HCT116 (cell line): ENCODE measurements around the gene ASB7. TPM values are rescaled to one million over a fixed set of nuclear protein-coding genes. Genes with fewer than 3 reads are reported as not detected.

ENCODE experiments used
- ATAC-seq: fragments of 200-7000 bp; cut with Tn5 transposase; 2 replicates; pipeline ENCODE4 v1.9.1; 2020; ENCODE audit warnings: mild to moderate bottlenecking, moderate library complexity
- BruUV-seq: library from RNA; stranded (reverse); fragments of 400-500 nt; replicated peaks from 2 replicates; lab custom pipeline; 2021; lab: Mats Ljungman, UMichigan
- CTCF ChIA-PET: fragments of 300-600 bp; sonication (Branson Sonifier 250); formaldehyde crosslinking; loops from one replicate; lab custom pipeline; 2021; ENCODE audit warnings: antibody characterized with exemption; lab: Charles Lee
- POLR2A ChIA-PET: fragments of 300-600, 350-600 bp; sonication (Branson Sonifier 250); formaldehyde crosslinking; loops from one replicate; lab custom pipeline; 2021; ENCODE audit warnings: antibody characterized with exemption; lab: Charles Lee
- RAD21 ChIA-PET, 2 experiments: fragments of 300-600 bp; sonication (Branson Sonifier 250); formaldehyde crosslinking; loops; one replicate each; lab custom pipeline; 2023; ENCODE audit warnings: low total read pairs in 2 of 2; ENCODE audit not compliant: uncharacterized antibody in 2 of 2, unreplicated experiment in 2 of 2, low non-redundant PET in 1 of 2; lab: Charles Lee
- DNase-seq: peaks from one replicate; pipeline ENCODE4 v3.0.0-alpha.2; 2010; ENCODE audit warnings: low read depth, low spot score
- H2AFZ ChIP-seq: fragments of 200-600 bp; shearing (Covaris generic), sonication (generic); 2 replicates; pipeline ENCODE4 v1.6.1; 2017; ENCODE audit warnings: low read depth, mixed run types, mixed read lengths, antibody characterized with exemption, low read length; ENCODE audit not compliant: poor library complexity, severe bottlenecking
- H3K27ac ChIP-seq: 2 replicates; pipeline ENCODE4 v1.5.1; 2012; ENCODE audit warnings: low read depth, low read length
- H3K27me3 ChIP-seq: fragments of 200-600 bp; sonication (generic); 2 replicates; pipeline ENCODE4 v1.6.1; 2016; ENCODE audit warnings: mixed run types, low read length, mixed read lengths; ENCODE audit not compliant: insufficient read depth
- H3K36me3 ChIP-seq, 2 experiments: fragments of 200-500 bp in 1 of 2; fragments of 200-600 bp in 1 of 2; sonication (Bioruptor generic) in 1 of 2; sonication (generic) in 1 of 2; 2 replicates each; pipeline versions ENCODE4 v1.5.1 to v1.6.1; 2014 to 2016; ENCODE audit warnings: low read length in 2 of 2, inconsistent platforms in 1 of 2, mixed read lengths in 1 of 2, mixed run types in 1 of 2; ENCODE audit not compliant: insufficient read depth in 2 of 2, control insufficient read depth in 1 of 2
- H3K4me1 ChIP-seq, 2 experiments: fragments of 200-600 bp in 1 of 2; sonication (generic) in 1 of 2; 2 replicates each; pipeline versions ENCODE4 v1.5.1 to v1.6.1; 2012 to 2017; ENCODE audit warnings: low read length in 2 of 2, inconsistent platforms in 1 of 2, mild to moderate bottlenecking in 1 of 2, mixed read lengths in 1 of 2, mixed run types in 1 of 2, moderate library complexity in 1 of 2; ENCODE audit not compliant: insufficient read depth in 2 of 2, control insufficient read depth in 1 of 2
- H3K4me2 ChIP-seq: fragments of 200-600 bp; sonication (generic); 2 replicates; pipeline ENCODE4 v1.6.1; 2017; ENCODE audit warnings: mixed run types, low read length, mixed read lengths
- H3K4me3 ChIP-seq, 2 experiments: fragments of 200-600 bp in 1 of 2; sonication (generic) in 1 of 2; replicated peaks in 1 of 2; 2 replicates each; pipeline ENCODE4 v1.5.1; 2011 to 2016; ENCODE audit warnings: low read length in 2 of 2, control low read depth in 1 of 2, low read depth in 1 of 2, mild to moderate bottlenecking in 1 of 2, mixed read lengths in 1 of 2, mixed run types in 1 of 2
- H3K79me2 ChIP-seq: fragments of 200-600 bp; sonication (generic); 2 replicates; pipeline ENCODE4 v1.6.1; 2017; ENCODE audit warnings: mild to moderate bottlenecking, mixed run types, low read length, moderate library complexity, mixed read lengths; ENCODE audit not compliant: insufficient read depth
- H3K9ac ChIP-seq: fragments of 200-600 bp; sonication (generic); 2 replicates; pipeline ENCODE4 v1.6.1; 2016; ENCODE audit warnings: low read length, mixed read lengths
- H3K9me2 ChIP-seq: fragments of 200-600 bp; sonication (generic), shearing (Covaris generic); 2 replicates; pipeline ENCODE4 v1.6.1; 2017; ENCODE audit warnings: mixed run types, mild to moderate bottlenecking, moderate library complexity; ENCODE audit not compliant: insufficient read depth
- H3K9me3 ChIP-seq, 2 experiments: fragments of 200-500 bp in 1 of 2; fragments of 200-600 bp in 1 of 2; sonication (Bioruptor generic) in 1 of 2; sonication (generic) in 1 of 2; 2 replicates each; pipeline ENCODE4 v1.6.1; 2014 to 2017; ENCODE audit warnings: low read length in 2 of 2, mixed read lengths in 2 of 2, inconsistent platforms in 1 of 2, low read depth in 1 of 2, mild to moderate bottlenecking in 1 of 2, mixed run types in 1 of 2, moderate library complexity in 1 of 2; ENCODE audit not compliant: control insufficient read depth in 1 of 2, insufficient read depth in 1 of 2
- H4K20me1 ChIP-seq: fragments of 200-600 bp; sonication (generic), shearing (Covaris generic); 2 replicates; pipeline ENCODE4 v1.6.1; 2017; ENCODE audit warnings: mixed run types, mild to moderate bottlenecking, moderate library complexity; ENCODE audit not compliant: insufficient read depth
- EZH2 ChIP-seq: fragments of 200-600 bp; sonication (generic); IDR thresholded peaks from 2 replicates; pipeline ENCODE4 v1.6.1; 2017; ENCODE audit warnings: antibody characterized with exemption, mixed run types
- EZH2phosphoT487 ChIP-seq: fragments of 200-600 bp; IDR thresholded peaks from 2 replicates; pipeline ENCODE4 v1.6.1; 2018; ENCODE audit warnings: antibody characterized with exemption, borderline replicate concordance
- POLR2AphosphoS5 ChIP-seq: IDR thresholded peaks from 2 replicates; pipeline ENCODE4 v1.6.1; 2011; ENCODE audit warnings: mild to moderate bottlenecking, low read depth, low read length, moderate library complexity
- RAD21 ChIP-seq: IDR thresholded peaks from 2 replicates; pipeline ENCODE4 v1.6.1; 2012; ENCODE audit warnings: low read depth, mild to moderate bottlenecking
- REST ChIP-seq: IDR thresholded peaks from 2 replicates; pipeline ENCODE4 v1.6.1; 2012; ENCODE audit warnings: low read depth
- SP1 ChIP-seq: IDR thresholded peaks from 2 replicates; pipeline ENCODE4 v1.6.1; 2012; ENCODE audit warnings: low read depth
- ZBTB33 ChIP-seq: IDR thresholded peaks from 2 replicates; pipeline ENCODE4 v1.6.1; 2011; ENCODE audit warnings: mild to moderate bottlenecking, low read length, moderate library complexity; ENCODE audit not compliant: insufficient replicate concordance; ENCODE audit errors: extremely low read depth
- intact Hi-C: fragments of 100-400 bp; cut with micrococcal nuclease; formaldehyde crosslinking; loops from 2 replicates; pipeline ENCODE4 v1.10.0; 2022
- total RNA-seq: library from RNA; stranded (reverse); gene quantifications from one replicate; pipeline ENCODE4 v1.2.1, GENCODE V29; 2021; ENCODE audit not compliant: unreplicated experiment

Gene ASB7
- total RNA-seq, 1 experiment from 2014 or later = 16.6 TPM

GRCh38 chr15:100665570-100665969 lies 63.2 kb downstream of the ASB7 start:
- Histone ChIP-seq H3K79me2 (no peaks in the 10 kb centered on the region), H3K9me3 (no peaks in the 10 kb centered on the region), H3K4me2 (no peak overlapping the region), H3K36me3 (no peaks in the 10 kb centered on the region), H3K9me2 (no peaks in the 10 kb centered on the region), H3K27ac (no peak overlapping the region), H4K20me1 (no peaks in the 10 kb centered on the region), H2AFZ (no peak overlapping the region), H3K4me3 (no peak overlapping the region), H3K9ac (no peak overlapping the region), H3K27me3 (no peaks in the 10 kb centered on the region), H3K4me1 (peaks cover 5 to 20% of the 10 kb centered on the region in 2 experiments; a peak in 3 of 4 replicates)
- no TSS peak for BruUV-seq
- DNase-seq (no peak), ATAC-seq (no peak)
- TF ChIP-seq ZBTB33 = no peak
- no peak for TF ChIP-seq SP1
- no peak for TF ChIP-seq RAD21
- no peak for TF ChIP-seq POLR2AphosphoS5
- no peak for TF ChIP-seq REST
- no peak for TF ChIP-seq EZH2phosphoT487
- TF ChIP-seq EZH2 = no peak
- CTCF ChIA-PET = no interaction called here
- POLR2A ChIA-PET = no interaction called here
- intact Hi-C loops = no loop called here
- RAD21 ChIA-PET = no interaction called here
